ENCODE results near the gene ROBO1.

- TF ChIP-seq POLR2A (IDR thresholded peaks at IDR 0.05; ENCODE audit: low read depth, low read length): no peak
- TF ChIP-seq POLR2AphosphoS5 (IDR thresholded peaks at IDR 0.05; ENCODE audit: low read depth, low read length): no peak
- no peak for TF ChIP-seq TAF1 (IDR thresholded peaks at IDR 0.05; ENCODE audit: borderline replicate concordance, low read depth, low read length)
These were observed 43.6 kb downstream of the ROBO1 start for GRCh38 chr3:79724206-79724605.

Data from GM12892 (cell line).